ENCODE measurements around the gene ANKRD1. TPM values are rescaled to one million over a fixed set of nuclear protein-coding genes. Genes with fewer than 3 reads are reported as not detected.

The ANKRD1 gene
- total RNA-seq, 2 donors from 2014 or later: 0.52 to 4.3 TPM

- WGBS, 2 donors: 61 to 72% methylated on average over 2 of the region's 2 CpGs
- Histone ChIP-seq H3K27me3 (no peaks in the 10 kb centered on the region), H3K27ac (no peak overlapping the region), H3K36me3 (replicated peaks in 1 of 2; ENCODE audit: insufficient read depth in 1 of 2, low read depth in 2 of 2) (no peaks in the 10 kb centered on the region), H3K9me3 (no peaks in the 10 kb centered on the region), H3K4me3 (no peak overlapping the region), H3K4me1 (no peaks in the 10 kb centered on the region)
- TF ChIP-seq POLR2A (IDR thresholded peaks at IDR 0.05) (no peak), CTCF (IDR thresholded peaks at IDR 0.05) (no peak)
- ATAC-seq: no peak
- DNase-seq: no peak
- intact Hi-C loops (cut with DNase I): no loop called here
Observed at GRCh38 chr10:90936276-90936659, 15.4 kb upstream of the ANKRD1 start.

GRCh38 chr10:90935581-90936275, 14.8 kb upstream of the ANKRD1 start:
- no peak overlapping the region for H3K27ac ChIP-seq
- TF ChIP-seq CTCF (IDR thresholded peaks at IDR 0.05): no peak
- H3K27me3 ChIP-seq: no peaks in the 10 kb centered on the region
- no peak overlapping the region for H3K4me3 ChIP-seq
- no peaks in the 10 kb centered on the region for H3K36me3 ChIP-seq (replicated peaks in 1 of 2; ENCODE audit: insufficient read depth in 1 of 2, low read depth in 2 of 2)
- no peaks in the 10 kb centered on the region for H3K9me3 ChIP-seq
- WGBS, 2 donors: 68 to 72% methylated on average over 5 of the region's 5 CpGs
- no peaks in the 10 kb centered on the region for H3K4me1 ChIP-seq
- ATAC-seq (no peak), DNase-seq (no peak)
- intact Hi-C loops (cut with DNase I): no loop called here

- ATAC-seq: peak; percentile 81
- H3K4me1 ChIP-seq: peaks cover 9% of the 10 kb centered on the region
- 54 to 61% methylated on average over 6 of the region's 6 CpGs for WGBS, 2 donors
- no peaks in the 10 kb centered on the region for H3K36me3 ChIP-seq (replicated peaks in 1 of 2; ENCODE audit: insufficient read depth in 1 of 2, low read depth in 2 of 2)
- no peaks in the 10 kb centered on the region for H3K27me3 ChIP-seq
- peak overlapping the region in 2 of 4 donors; percentile 11 to 51 for H3K27ac ChIP-seq
- DNase-seq: peak; percentile 12 to 48 (median 28)
- TF ChIP-seq POLR2A (IDR thresholded peaks at IDR 0.05) (no peak), CTCF (IDR thresholded peaks at IDR 0.05) (no peak)
- H3K9me3 ChIP-seq: no peaks in the 10 kb centered on the region
- no peak overlapping the region for H3K4me3 ChIP-seq
- intact Hi-C loops (cut with DNase I): no loop called here
Observed at GRCh38 chr10:90930971-90931871, 10.3 kb upstream of the ANKRD1 start.

- no peaks in the 10 kb centered on the region for H3K9me3 ChIP-seq
- DNase-seq (peak in 1 of 4 donors; percentile 13), ATAC-seq (peak; percentile 62)
- no peaks in the 10 kb centered on the region for H3K36me3 ChIP-seq (replicated peaks in 1 of 2; ENCODE audit: insufficient read depth in 1 of 2, low read depth in 2 of 2)
- 44 to 46% methylated on average over 5 of the region's 5 CpGs for WGBS, 2 donors
- intact Hi-C loops (cut with DNase I): no loop called here
- H3K27ac ChIP-seq: peak overlapping the region in 2 of 4 donors; percentile 11 to 51
- TF ChIP-seq POLR2A (IDR thresholded peaks at IDR 0.05) (no peak), CTCF (IDR thresholded peaks at IDR 0.05) (no peak)
- no peaks in the 10 kb centered on the region for H3K27me3 ChIP-seq
- H3K4me3 ChIP-seq: no peak overlapping the region
- H3K4me1 ChIP-seq: peaks cover 9% of the 10 kb centered on the region
Observed at GRCh38 chr10:90930070-90930837, 9.4 kb upstream of the ANKRD1 start.
